ENCODE results near the gene KIAA0319L.

GRCh38 chr1:35426097-35426586 is 131.1 kb downstream of the KIAA0319L start:
- TF ChIP-seq CTCF (optimal IDR thresholded peaks at IDR 0.05 in 1 of 3, IDR thresholded peaks at IDR 0.05 in 1 of 3, conservative IDR thresholded peaks at IDR 0.05 in 1 of 3; ENCODE audit: extremely low read depth in 1 of 3, insufficient read depth in 2 of 3, low read length in 3 of 3) (no peak), EZH2 (IDR thresholded peaks at IDR 0.05; ENCODE audit: low read length) (no peak)

Measured in keratinocyte (primary cell).